Stomach (tissue), 9 donors: ENCODE results near the gene CNPY4. TPM values are rescaled to one million over a fixed set of nuclear protein-coding genes. Genes with fewer than 3 reads are reported as not detected.

Experiments
- DNase-seq, 2 donors: peaks; one replicate each; pipeline versions ENCODE4 v3.0.0 to v3.0.0-alpha.2; 2013 to 2019
- H3K27ac ChIP-seq, 5 donors: fragments of 200-600 bp in 4 of 5; sonication (generic) in 4 of 5; one replicate each; pipeline ENCODE4 v1.5.1; 2013 to 2019; ENCODE audit warnings: mild to moderate bottlenecking in 1 of 5, moderate library complexity in 1 of 5
- H3K27me3 ChIP-seq, 3 donors: fragments of 200-600 bp; sonication (generic); one replicate each; pipeline ENCODE4 v1.5.1; 2017 to 2019; ENCODE audit warnings: mixed run types in 1 of 3
- H3K36me3 ChIP-seq, 4 donors: fragments of 200-600 bp; sonication (generic); 1 replicate in 3 of 4; 2 replicates in 1 of 4; pipeline ENCODE4 v1.5.1; 2016 to 2019
- H3K4me1 ChIP-seq, 4 donors: fragments of 200-600 bp; sonication (generic); one replicate each; pipeline ENCODE4 v1.5.1; 2016 to 2019
- H3K4me3 ChIP-seq, 4 donors: fragments of 200-600 bp; sonication (generic) in 3 of 4; one replicate each; pipeline ENCODE4 v1.5.1; 2016 to 2019; ENCODE audit warnings: mild to moderate bottlenecking in 1 of 4
- H3K9me3 ChIP-seq, 4 donors: fragments of 200-600 bp; sonication (generic); one replicate each; pipeline ENCODE4 v1.5.1; 2016 to 2019
- EP300 ChIP-seq: sonication (generic); formaldehyde crosslinking; IDR thresholded peaks from one replicate; pipeline ENCODE4 v1.6.1; 2017; ENCODE audit warnings: antibody characterized with exemption
- POLR2A ChIP-seq, 4 donors: fragments of 450-650 bp; IDR thresholded peaks; one replicate each; pipeline ENCODE4 v1.6.1; 2016; ENCODE audit warnings: antibody characterized with exemption in 4 of 4, control low read depth in 2 of 4, mild to moderate bottlenecking in 1 of 4, moderate library complexity in 1 of 4
- POLR2AphosphoS5 ChIP-seq, 3 donors: sonication (generic); formaldehyde crosslinking; IDR thresholded peaks; one replicate each; pipeline ENCODE4 v1.6.1; 2016; ENCODE audit warnings: antibody characterized with exemption in 3 of 3
- WGBS, 5 donors: extraction: QIAGEN DNeasy Blood & Tissue Kit in 3 of 5; methylation state at CpG; one replicate each; pipeline versions ENCODE4 v1.1.5 to v1.1.7; 2013 to 2018; 5-methylcytosine and 5-hydroxymethylcytosine counted together
- intact Hi-C: fragments of 100-400 bp; cut with DNase I; formaldehyde crosslinking; loops from one replicate; pipeline ENCODE4 v1.15.1; 2023; ENCODE audit warnings: low total_unique reads
- polyA plus RNA-seq, 3 donors: library from polyadenylated mRNA; stranded (reverse); fragments of 200-250 nt; gene quantifications; one replicate each; pipeline ENCODE4 v1.2.3, GENCODE V29; 2013
- total RNA-seq, 5 donors: library from RNA; depleted of rRNA; stranded (reverse); fragments of >200 nt; gene quantifications; one replicate each; pipeline versions ENCODE4 v1.1.0 to v1.2.3, GENCODE V29; 2014 to 2016
- TF ChIP-seq, protein P1 (sequence below), 7 experiments: fragments of 450-650 bp in 4 of 7; fragments of 200-600 bp in 3 of 7; sonication (generic) in 3 of 7; IDR thresholded peaks; one replicate each; pipeline ENCODE4 v1.5.1; 2016 to 2019; ENCODE audit warnings: antibody characterized with exemption in 7 of 7, control low read depth in 2 of 7, mild to moderate bottlenecking in 1 of 7
- donor health status: healthy with polysubstance abuse.
- donor health status: Bipolar disorder and iron deficiency.
- donor health status: healthy.

The CNPY4 gene
- total and polyA plus RNA-seq, 8 donors: 0.45 to 10.6 (median 6.0) TPM

DNA sequence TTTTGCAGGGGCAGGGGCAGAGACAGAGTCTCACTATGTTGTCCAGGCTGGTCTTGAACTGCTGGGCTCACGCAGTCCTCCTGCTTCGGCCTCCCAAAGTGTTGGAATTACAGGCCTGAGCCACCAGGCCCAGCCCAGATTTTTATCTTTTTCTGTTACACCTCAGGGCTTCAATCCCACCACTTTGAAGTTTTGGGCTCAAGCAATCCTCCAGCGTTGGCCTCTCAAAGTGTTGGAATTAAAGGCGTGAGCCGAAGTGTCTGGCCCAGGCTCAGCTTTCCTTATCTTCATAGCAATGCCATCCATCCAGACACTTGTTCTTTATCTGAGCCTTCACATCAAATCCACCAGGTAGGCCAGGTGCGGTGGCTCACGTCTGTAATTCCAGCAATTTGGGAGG, 4.4 kb upstream of the CNPY4 start:
- no peaks in the 10 kb centered on the region for H3K27me3 ChIP-seq
- DNase-seq: no peak
- intact Hi-C loops: no loop called here
- H3K4me3 ChIP-seq: no peak overlapping the region
- peaks cover 10 to 20% (median 15%) of the 10 kb centered on the region in 4 donors for H3K4me1 ChIP-seq
- no peaks in the 10 kb centered on the region for H3K9me3 ChIP-seq
- WGBS, 5 donors: 82 to 93% (median 90%) methylated on average over 7 of the region's 7 CpGs
- no peak overlapping the region for H3K27ac ChIP-seq
- TF ChIP-seq EP300: no peak
- TF ChIP-seq POLR2AphosphoS5 (IDR thresholded peaks at IDR 0.05): no peak
- no peak for TF ChIP-seq POLR2A (IDR thresholded peaks at IDR 0.05)
- TF ChIP-seq, protein P1, sequence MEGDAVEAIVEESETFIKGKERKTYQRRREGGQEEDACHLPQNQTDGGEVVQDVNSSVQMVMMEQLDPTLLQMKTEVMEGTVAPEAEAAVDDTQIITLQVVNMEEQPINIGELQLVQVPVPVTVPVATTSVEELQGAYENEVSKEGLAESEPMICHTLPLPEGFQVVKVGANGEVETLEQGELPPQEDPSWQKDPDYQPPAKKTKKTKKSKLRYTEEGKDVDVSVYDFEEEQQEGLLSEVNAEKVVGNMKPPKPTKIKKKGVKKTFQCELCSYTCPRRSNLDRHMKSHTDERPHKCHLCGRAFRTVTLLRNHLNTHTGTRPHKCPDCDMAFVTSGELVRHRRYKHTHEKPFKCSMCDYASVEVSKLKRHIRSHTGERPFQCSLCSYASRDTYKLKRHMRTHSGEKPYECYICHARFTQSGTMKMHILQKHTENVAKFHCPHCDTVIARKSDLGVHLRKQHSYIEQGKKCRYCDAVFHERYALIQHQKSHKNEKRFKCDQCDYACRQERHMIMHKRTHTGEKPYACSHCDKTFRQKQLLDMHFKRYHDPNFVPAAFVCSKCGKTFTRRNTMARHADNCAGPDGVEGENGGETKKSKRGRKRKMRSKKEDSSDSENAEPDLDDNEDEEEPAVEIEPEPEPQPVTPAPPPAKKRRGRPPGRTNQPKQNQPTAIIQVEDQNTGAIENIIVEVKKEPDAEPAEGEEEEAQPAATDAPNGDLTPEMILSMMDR (IDR thresholded peaks at IDR 0.05): no peak
- H3K36me3 ChIP-seq: peaks cover 30 to 54% (median 47%) of the 10 kb centered on the region in 4 donors

DNA sequence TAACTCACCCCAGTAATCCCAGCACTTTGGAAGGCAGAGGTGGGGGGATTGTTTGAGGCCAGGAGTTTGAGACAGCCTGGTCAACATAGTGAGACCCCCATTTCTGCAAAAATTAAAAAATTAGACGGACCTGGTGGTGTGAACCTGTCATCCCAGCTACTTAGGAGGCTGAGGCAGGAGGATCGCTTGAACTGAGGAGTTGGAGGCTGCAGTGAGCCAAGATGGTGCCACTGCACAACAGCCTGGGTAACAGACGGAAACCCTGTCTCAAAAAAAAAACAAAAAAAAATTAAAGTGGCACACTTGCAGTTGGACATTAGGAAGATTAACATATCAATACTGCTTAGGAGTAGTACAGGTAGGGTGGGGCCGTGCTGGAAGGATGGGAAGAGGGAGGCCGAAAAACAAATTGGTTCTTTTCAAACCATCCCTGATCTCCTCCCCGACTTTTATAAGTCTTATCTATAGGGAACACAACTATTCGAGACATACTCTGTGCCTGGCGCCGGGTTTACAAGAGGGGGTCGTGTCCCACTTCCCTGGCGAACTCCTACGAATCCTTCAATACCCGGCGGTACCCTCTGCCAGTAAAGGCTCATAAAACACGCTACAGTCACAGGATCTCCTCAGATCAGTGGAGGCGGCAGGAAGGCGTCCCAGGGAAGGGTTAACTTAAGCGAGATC, 904 bp upstream of the CNPY4 start:
- no peaks in the 10 kb centered on the region for H3K27me3 ChIP-seq
- H3K27ac ChIP-seq: peak overlapping the region; percentile 67 to 89 (median 84)
- peaks cover 4 to 19% (median 14%) of the 10 kb centered on the region in 4 donors for H3K36me3 ChIP-seq
- peaks cover 24 to 40% (median 28%) of the 10 kb centered on the region in 4 donors for H3K4me1 ChIP-seq
- TF ChIP-seq, protein P1 (IDR thresholded peaks at IDR 0.05): no peak
- TF ChIP-seq POLR2A (IDR thresholded peaks at IDR 0.05) (no peak), EP300 (no peak), POLR2AphosphoS5 (IDR thresholded peaks at IDR 0.05) (no peak)
- WGBS, 5 donors: 18 to 21% (median 20%) methylated on average over 18 of the region's 18 CpGs
- no peak for DNase-seq
- H3K4me3 ChIP-seq: peak overlapping the region; percentile 73 to 95 (median 85)
- intact Hi-C loops: no loop called here
- H3K9me3 ChIP-seq: no peaks in the 10 kb centered on the region

DNA sequence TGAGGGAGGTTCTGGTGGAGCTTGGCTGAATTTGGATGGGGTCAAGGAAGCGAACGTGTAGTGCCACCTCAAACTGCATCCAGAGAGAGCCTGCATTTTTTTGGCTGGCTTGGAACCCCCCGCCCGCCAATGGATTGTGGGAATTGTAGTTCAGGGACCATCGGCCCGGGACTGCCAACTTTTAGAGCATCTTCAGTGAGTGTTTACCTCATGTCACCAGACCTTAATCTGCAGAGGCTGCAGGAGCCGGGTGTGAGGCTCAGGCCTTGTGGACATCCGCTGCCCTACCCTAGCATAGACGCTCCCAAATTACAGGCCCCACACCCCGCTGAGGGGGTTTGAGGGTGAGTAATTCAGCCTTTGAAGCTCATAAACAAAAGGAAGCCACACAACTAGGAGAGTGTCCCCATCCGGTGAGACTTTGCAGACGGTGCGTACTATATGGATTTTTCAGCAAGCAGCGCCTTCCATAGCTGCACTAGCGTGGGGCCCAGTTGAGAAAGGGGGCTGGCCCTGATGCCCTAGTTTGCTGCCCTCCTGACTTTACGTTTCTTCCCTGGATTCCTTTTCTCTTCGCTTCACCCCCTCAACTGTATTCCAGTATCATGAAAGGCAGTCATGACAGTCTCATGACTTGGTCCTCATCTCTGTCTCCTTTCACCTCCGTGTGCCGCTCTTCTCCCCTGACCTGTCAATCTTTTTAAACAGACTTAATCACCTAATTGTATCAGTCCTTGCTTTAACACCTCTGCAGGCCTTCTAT, 717 bp downstream of the CNPY4 start:
- TF ChIP-seq EP300 (no peak), POLR2A (IDR thresholded peaks at IDR 0.05) (no peak)
- TF ChIP-seq, protein P1 (IDR thresholded peaks at IDR 0.05): no peak
- peak; percentile 47 to 84 for DNase-seq
- Histone ChIP-seq H3K36me3 (peaks cover 0 to 16% (median 3%) of the 10 kb centered on the region in 4 donors), H3K4me3 (peak overlapping the region; percentile 73 to 95 (median 85)), H3K9me3 (no peaks in the 10 kb centered on the region), H3K27me3 (no peaks in the 10 kb centered on the region), H3K4me1 (peaks cover 25 to 49% (median 31%) of the 10 kb centered on the region in 4 donors), H3K27ac (peak overlapping the region; percentile 67 to 89 (median 84))
- intact Hi-C loops: no loop called here
- 20 to 30% (median 26%) methylated on average over 19 of the region's 19 CpGs for WGBS, 5 donors

DNA sequence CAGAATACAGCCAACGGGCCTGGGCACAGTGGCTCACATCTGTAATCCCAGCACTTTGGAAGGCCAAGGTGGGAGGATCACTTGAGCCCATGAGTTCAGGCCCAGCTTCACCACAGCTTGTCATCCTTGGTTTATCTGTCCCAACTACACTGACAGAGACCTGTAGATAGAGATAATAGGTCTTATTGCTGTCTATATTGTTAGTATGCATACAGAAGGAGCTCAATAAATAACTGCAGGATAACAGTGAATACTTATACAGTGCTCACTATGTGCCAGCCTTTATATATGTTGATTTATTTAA, 1.3 kb downstream of the CNPY4 start:
- WGBS, 5 donors: 11 to 34% (median 23%) methylated on average over 1 of the region's 1 CpG
- H3K27me3 ChIP-seq: no peaks in the 10 kb centered on the region
- DNase-seq: no peak
- intact Hi-C loops: no loop called here
- no peak for TF ChIP-seq POLR2A (IDR thresholded peaks at IDR 0.05)
- TF ChIP-seq EP300: no peak
- TF ChIP-seq POLR2AphosphoS5 (IDR thresholded peaks at IDR 0.05): no peak
- TF ChIP-seq, protein P1 (IDR thresholded peaks at IDR 0.05): no peak
- no peaks in the 10 kb centered on the region for H3K9me3 ChIP-seq
- peaks cover 30 to 54% (median 37%) of the 10 kb centered on the region in 4 donors for H3K4me1 ChIP-seq
- peak overlapping the region in 3 of 4 donors; percentile 73 to 95 (median 81) for H3K4me3 ChIP-seq
- peak overlapping the region in 4 of 5 donors; percentile 80 to 89 (median 86) for H3K27ac ChIP-seq
- peaks cover 0 to 16% (median under 1%) of the 10 kb centered on the region in 4 donors for H3K36me3 ChIP-seq
